GM04503 (cell line): Measurements from ENCODE around the gene TRPV3.
"Not testable (repeated sequence)": the region's sequence is repeated elsewhere in the genome, so short reads cannot be mapped to it uniquely, and the experiment has no call there.

Experiments
- DNase-seq: peaks from one replicate; pipeline ENCODE4 v3.0.0-alpha.2; 2012; ENCODE audit warnings: low read depth

Gene TRPV3

GRCh38 chr17:3472137-3472536 is 85.5 kb downstream of the TRPV3 start:
- DNase-seq = no peak

GRCh38 chr17:3471599-3471998 is 86.0 kb downstream of the TRPV3 start, which contains the start of gene SPATA22:
Gene SPATA22 (minus strand): TSS chr17:3471819. CDS start chr17:3469325, 2,494 bp downstream.
- DNase-seq = no peak

GRCh38 chr17:3469529-3469928 is 88.1 kb downstream of the TRPV3 start:
- no peak for DNase-seq

GRCh38 chr17:3466355-3466754 is 91.3 kb downstream of the TRPV3 start:
- DNase-seq = not testable (repeated sequence)
